Trophoblast cell (in vitro differentiated cells and primary cell): ENCODE results near the gene ZNF99.
A peak's percentile ranks its signal among the peaks of the same experiment; 100 is the strongest.
"Not testable (repeated sequence)": the region's sequence is repeated elsewhere in the genome, so short reads cannot be mapped to it uniquely, and the experiment has no call there.

Experiments
- DNase-seq, 2 donors: peaks; one replicate each; pipeline ENCODE4 v3.0.0-alpha.2; 2016
- H2AFZ ChIP-seq: 2 replicates; pipeline ENCODE4 v1.6.1; 2013; ENCODE audit warnings: low read length, moderate library complexity, mild to moderate bottlenecking; ENCODE audit not compliant: insufficient read depth, poor library complexity
- H2AK5ac ChIP-seq: 2 replicates; pipeline ENCODE4 v1.6.1; 2013; ENCODE audit warnings: mild to moderate bottlenecking, low read length
- H2BK120ac ChIP-seq: 2 replicates; pipeline ENCODE4 v1.6.1; 2013; ENCODE audit warnings: low read length, mild to moderate bottlenecking, moderate library complexity; ENCODE audit not compliant: insufficient read depth, poor library complexity
- H2BK12ac ChIP-seq: 2 replicates; pipeline ENCODE4 v1.6.1; 2013; ENCODE audit warnings: mild to moderate bottlenecking, low read length, moderate library complexity
- H2BK5ac ChIP-seq: 2 replicates; pipeline ENCODE4 v1.6.1; 2013; ENCODE audit warnings: low read length, low read depth, moderate library complexity, mild to moderate bottlenecking; ENCODE audit not compliant: poor library complexity
- H3K14ac ChIP-seq: 2 replicates; pipeline ENCODE4 v1.6.1; 2013; ENCODE audit warnings: mild to moderate bottlenecking, low read length
- H3K18ac ChIP-seq: 2 replicates; pipeline ENCODE4 v1.6.1; 2013; ENCODE audit warnings: mild to moderate bottlenecking, low read length
- H3K23ac ChIP-seq: 2 replicates; pipeline ENCODE4 v1.6.1; 2013; ENCODE audit warnings: low read length
- H3K27ac ChIP-seq: 2 replicates; pipeline ENCODE4 v1.5.1; 2013; ENCODE audit warnings: low read depth, mild to moderate bottlenecking, inconsistent platforms, low read length, moderate library complexity
- H3K27me3 ChIP-seq: 2 replicates; pipeline ENCODE4 v1.6.1; 2013; ENCODE audit warnings: inconsistent platforms, mild to moderate bottlenecking, low read length, moderate library complexity; ENCODE audit not compliant: insufficient read depth
- H3K36me3 ChIP-seq, 2 experiments: 1 replicate in 1 of 2; 2 replicates in 1 of 2; pipeline ENCODE4 v1.6.1; 2013; ENCODE audit warnings: low read length in 2 of 2, mild to moderate bottlenecking in 2 of 2, moderate library complexity in 1 of 2; ENCODE audit not compliant: insufficient read depth in 2 of 2, control insufficient read depth in 1 of 2
- H3K4ac ChIP-seq: 2 replicates; pipeline ENCODE4 v1.6.1; 2013; ENCODE audit warnings: low read depth, mild to moderate bottlenecking, low read length, moderate library complexity
- H3K4me1 ChIP-seq, 2 experiments: 1 replicate in 1 of 2; 2 replicates in 1 of 2; pipeline ENCODE4 v1.6.1; 2013; ENCODE audit warnings: low read length in 2 of 2, mild to moderate bottlenecking in 2 of 2, moderate library complexity in 1 of 2; ENCODE audit not compliant: insufficient read depth in 2 of 2, control insufficient read depth in 1 of 2
- H3K4me2 ChIP-seq: 2 replicates; pipeline ENCODE4 v1.6.1; 2013; ENCODE audit warnings: inconsistent platforms, mild to moderate bottlenecking, low read length, moderate library complexity
- H3K4me3 ChIP-seq: 2 replicates; pipeline ENCODE4 v1.5.1; 2013; ENCODE audit warnings: mild to moderate bottlenecking, low read depth, low read length, inconsistent platforms
- H3K79me1 ChIP-seq: one replicate; pipeline ENCODE4 v1.6.1; 2013; ENCODE audit warnings: low read length
- H3K79me2 ChIP-seq: 2 replicates; pipeline ENCODE4 v1.6.1; 2013; ENCODE audit warnings: low read length, mild to moderate bottlenecking; ENCODE audit not compliant: control insufficient read depth, insufficient read depth, poor library complexity
- H3K9ac ChIP-seq: 2 replicates; pipeline ENCODE4 v1.6.1; 2013; ENCODE audit warnings: mild to moderate bottlenecking, low read length
- H3K9me3 ChIP-seq: 2 replicates; pipeline ENCODE4 v1.6.1; 2013; ENCODE audit warnings: low read depth, mild to moderate bottlenecking, control low read depth, inconsistent platforms, low read length; ENCODE audit not compliant: insufficient read depth
- H4K12ac ChIP-seq: 2 replicates; pipeline ENCODE4 v1.6.1; 2013; ENCODE audit warnings: low read depth, mild to moderate bottlenecking, low read length, moderate library complexity
- H4K8ac ChIP-seq: 2 replicates; pipeline ENCODE4 v1.6.1; 2013; ENCODE audit warnings: low read depth, mild to moderate bottlenecking, low read length, moderate library complexity
- H4K91ac ChIP-seq: one replicate; pipeline ENCODE4 v1.6.1; 2013; ENCODE audit warnings: low read depth, mild to moderate bottlenecking, low read length, moderate library complexity
- WGBS: extraction: QIAGEN DNeasy Blood & Tissue Kit; methylation state at CpG from one replicate; pipeline ENCODE4 v1.1.7; 2013; ENCODE audit warnings: missing lambda C conversion rate; ENCODE audit not compliant: insufficient read length, insufficient coverage; ENCODE audit errors: extremely low coverage; 5-methylcytosine and 5-hydroxymethylcytosine counted together

Gene ZNF99

DNA sequence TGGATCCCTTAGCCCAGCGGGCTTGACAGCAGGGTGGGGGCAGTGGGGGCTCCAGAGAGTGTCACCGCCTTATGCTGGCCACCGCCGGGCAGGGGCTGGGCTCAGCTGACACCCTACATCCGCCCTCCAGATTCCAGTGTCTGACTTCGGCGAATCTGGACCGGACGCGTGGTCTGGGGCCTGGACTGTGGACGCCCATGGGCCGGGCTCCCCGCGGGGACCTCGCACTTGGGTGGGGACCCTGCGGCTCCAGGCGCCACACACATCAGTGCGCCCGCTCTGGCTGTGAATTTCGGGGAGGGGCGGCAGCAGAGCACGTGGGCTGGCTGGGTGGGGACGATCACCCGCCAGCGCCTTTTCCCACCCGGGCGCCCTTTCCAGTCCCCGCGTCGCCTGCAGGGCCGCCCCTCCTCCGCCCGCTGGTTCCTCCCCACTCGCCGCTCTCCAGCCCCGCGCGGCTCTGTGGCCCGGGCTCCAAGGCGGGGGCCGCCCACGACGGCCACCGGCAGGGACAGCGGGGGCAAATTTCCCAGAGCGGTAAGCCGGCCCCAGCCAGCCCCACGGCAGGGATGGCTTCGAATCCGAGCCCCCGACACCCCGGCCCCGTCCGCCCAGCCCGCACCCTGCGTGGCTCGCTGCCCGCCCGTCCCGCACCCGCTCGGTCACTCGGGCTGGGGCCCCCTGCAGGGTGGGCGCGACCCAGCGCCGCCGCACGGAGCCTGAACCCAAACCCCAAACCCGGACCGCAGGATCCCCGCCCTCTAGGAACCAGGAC, 23.3 kb upstream of the ZNF99 start:
- Histone ChIP-seq H2BK12ac (no peak overlapping the region), H4K12ac (no peak overlapping the region), H3K79me1 (no peaks in the 10 kb centered on the region), H3K4ac (no peak overlapping the region), H3K23ac (no peak overlapping the region), H3K4me3 (no peak overlapping the region), H4K91ac (no peak overlapping the region), H4K8ac (no peak overlapping the region), H2AK5ac (no peak overlapping the region), H3K18ac (no peak overlapping the region), H3K79me2 (no peaks in the 10 kb centered on the region), H3K9me3 (peaks cover 47% of the 10 kb centered on the region), H3K9ac (no peak overlapping the region), H2BK120ac (no peak overlapping the region), H3K4me1 (no peaks in the 10 kb centered on the region), H3K36me3 (no peaks in the 10 kb centered on the region), H2AFZ (no peak overlapping the region), H2BK5ac (no peak overlapping the region), H3K27me3 (no peaks in the 10 kb centered on the region), H3K27ac (no peak overlapping the region), H3K14ac (no peak overlapping the region), H3K4me2 (no peak overlapping the region)
- no CpG with 5 or more reads among the region's 72 CpGs for WGBS
- no peak for DNase-seq

DNA sequence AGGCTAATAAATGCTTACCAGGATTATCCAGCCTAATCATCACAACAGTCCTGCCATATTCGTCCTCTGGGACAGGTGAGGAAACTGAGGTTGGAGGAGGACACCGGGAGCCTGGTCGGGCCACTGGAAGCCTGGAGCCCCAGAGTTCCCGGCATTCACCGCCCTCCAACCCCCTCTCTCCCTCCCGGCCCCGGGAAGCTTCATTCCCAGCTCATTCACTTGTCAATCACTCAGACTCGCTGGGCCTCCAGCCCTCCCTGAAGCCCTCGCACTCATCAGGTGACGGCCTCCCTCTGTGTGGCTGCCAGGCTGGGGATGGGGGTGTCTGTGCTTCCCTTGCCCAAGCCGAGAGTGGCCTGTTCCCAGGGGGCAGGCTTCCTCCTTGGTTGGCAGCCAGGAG, 22.5 kb upstream of the ZNF99 start:
- no peak overlapping the region for H2AFZ ChIP-seq
- no peak overlapping the region for H4K12ac ChIP-seq
- H3K79me2 ChIP-seq: no peaks in the 10 kb centered on the region
- H2AK5ac ChIP-seq: no peak overlapping the region
- H3K4me3 ChIP-seq: peak overlapping the region; percentile 61
- H2BK12ac ChIP-seq: no peak overlapping the region
- H3K27ac ChIP-seq: no peak overlapping the region
- no peak overlapping the region for H2BK5ac ChIP-seq
- no peak overlapping the region for H2BK120ac ChIP-seq
- no peaks in the 10 kb centered on the region for H3K79me1 ChIP-seq
- no peaks in the 10 kb centered on the region for H3K36me3 ChIP-seq
- H3K14ac ChIP-seq: no peak overlapping the region
- no CpG with 5 or more reads among the region's 11 CpGs for WGBS
- H4K91ac ChIP-seq: no peak overlapping the region
- no peak overlapping the region for H3K4ac ChIP-seq
- no peak overlapping the region for H3K18ac ChIP-seq
- no peaks in the 10 kb centered on the region for H3K27me3 ChIP-seq
- no peak overlapping the region for H4K8ac ChIP-seq
- no peaks in the 10 kb centered on the region for H3K4me1 ChIP-seq
- H3K9ac ChIP-seq: no peak overlapping the region
- H3K4me2 ChIP-seq: no peak overlapping the region
- H3K9me3 ChIP-seq: peaks cover 43% of the 10 kb centered on the region
- no peak overlapping the region for H3K23ac ChIP-seq
- no peak for DNase-seq

DNA sequence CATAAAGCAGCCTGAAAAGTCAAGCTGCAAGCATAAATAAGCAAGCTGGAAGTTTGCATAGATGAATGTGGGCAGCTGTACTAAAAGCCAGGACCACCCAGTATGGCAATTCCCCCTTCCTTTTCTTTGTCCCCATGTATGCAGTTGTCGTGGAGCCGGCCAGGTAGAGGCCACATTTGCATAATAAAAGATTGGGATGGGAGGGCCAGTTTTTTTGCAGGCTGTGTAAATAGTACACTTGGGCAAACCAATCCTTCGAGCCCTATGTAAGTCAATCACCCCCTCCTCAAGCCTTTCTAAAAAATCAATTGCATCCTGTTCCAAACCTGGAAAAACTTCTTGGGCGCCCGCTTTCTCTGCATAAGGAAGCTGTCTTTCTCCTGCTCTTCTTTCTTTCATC, 13.1 kb upstream of the ZNF99 start:
- Histone ChIP-seq H2BK5ac (no peak overlapping the region), H4K8ac (no peak overlapping the region), H2AK5ac (no peak overlapping the region), H3K18ac (no peak overlapping the region), H2AFZ (no peak overlapping the region), H3K9me3 (peaks cover 13% of the 10 kb centered on the region), H2BK12ac (no peak overlapping the region), H3K23ac (no peak overlapping the region), H3K9ac (no peak overlapping the region), H3K14ac (no peak overlapping the region), H3K4me1 (no peaks in the 10 kb centered on the region), H3K4ac (no peak overlapping the region), H3K79me1 (no peaks in the 10 kb centered on the region), H3K27ac (no peak overlapping the region), H4K91ac (no peak overlapping the region), H4K12ac (no peak overlapping the region), H3K79me2 (no peaks in the 10 kb centered on the region), H3K4me2 (no peak overlapping the region), H3K36me3 (no peaks in the 10 kb centered on the region), H3K27me3 (no peaks in the 10 kb centered on the region), H2BK120ac (no peak overlapping the region), H3K4me3 (no peak overlapping the region)
- no peak for DNase-seq
- no CpG with 5 or more reads among the region's 5 CpGs for WGBS

DNA sequence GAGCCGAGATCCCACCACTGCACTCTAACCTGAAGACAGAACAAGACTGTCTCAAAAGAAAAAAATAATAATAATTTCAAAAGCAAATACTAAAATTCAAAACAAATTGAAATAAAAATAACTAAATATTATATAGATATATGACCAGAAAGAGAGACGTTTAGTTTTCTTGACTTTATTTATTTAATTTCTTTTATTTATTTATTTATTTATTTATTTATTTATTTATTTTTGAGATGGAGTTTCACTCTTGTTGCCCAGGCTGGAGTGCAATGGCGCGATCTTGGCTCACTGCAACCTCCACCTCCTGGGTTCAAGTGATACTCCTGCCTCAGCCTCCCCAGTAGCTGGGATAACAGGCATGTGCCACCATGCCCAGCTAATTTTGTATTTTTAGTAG, 8.9 kb upstream of the ZNF99 start:
- not testable (repeated sequence) for H3K23ac ChIP-seq, H3K4me2 ChIP-seq, H3K27me3 ChIP-seq, H2BK12ac ChIP-seq, DNase-seq, H4K8ac ChIP-seq, H3K9me3 ChIP-seq, H3K14ac ChIP-seq, H3K79me2 ChIP-seq, H3K4me3 ChIP-seq, H3K4me1 ChIP-seq, H3K27ac ChIP-seq, H2BK120ac ChIP-seq, H3K9ac ChIP-seq, H3K4ac ChIP-seq, H2BK5ac ChIP-seq, H2AFZ ChIP-seq, H3K36me3 ChIP-seq, H4K12ac ChIP-seq, H3K18ac ChIP-seq, H4K91ac ChIP-seq, H3K79me1 ChIP-seq, H2AK5ac ChIP-seq
- whole genome bisulfite sequencing: no CpG with 5 or more reads among the region's 4 CpGs
